HG02571 (cell line): Measurements from ENCODE around the gene KDM6A.
A peak's percentile ranks its signal among the peaks of the same experiment; 100 is the strongest.
"Not testable (repeated sequence)": the region's sequence is repeated elsewhere in the genome, so short reads cannot be mapped to it uniquely, and the experiment has no call there.

Source experiments
- ATAC-seq: cut with Tn5 transposase; IDR thresholded peaks from one replicate; pipeline ENCODE4 v1.9.1; 2021; ENCODE audit warnings: mild to moderate bottlenecking, moderate library complexity; ENCODE audit not compliant: unreplicated experiment

Gene KDM6A

DNA sequence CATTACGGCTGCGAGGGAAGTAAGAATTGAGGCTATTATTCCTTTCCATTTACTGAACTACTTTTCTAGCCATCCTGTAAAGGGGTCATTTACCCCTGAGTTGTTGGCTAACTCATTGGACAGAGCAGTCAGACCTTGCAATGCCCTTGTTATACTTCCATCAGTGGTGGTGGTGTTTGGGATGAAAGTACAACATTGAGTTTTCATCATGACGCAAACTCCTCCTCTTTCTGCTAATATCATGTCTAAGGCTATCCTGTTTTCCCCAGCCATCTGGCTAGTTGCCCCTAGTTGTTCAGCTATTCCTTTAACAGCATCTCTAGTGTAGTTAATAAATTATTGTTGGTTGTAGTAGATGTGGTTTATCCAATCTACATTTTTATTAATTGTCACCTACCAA lies 126.9 kb downstream of the KDM6A start:
- ATAC-seq: not testable (repeated sequence)

- no peak for ATAC-seq
Measured at GRCh38 chrX:45001048-45001447, 128.1 kb downstream of the KDM6A start.

DNA sequence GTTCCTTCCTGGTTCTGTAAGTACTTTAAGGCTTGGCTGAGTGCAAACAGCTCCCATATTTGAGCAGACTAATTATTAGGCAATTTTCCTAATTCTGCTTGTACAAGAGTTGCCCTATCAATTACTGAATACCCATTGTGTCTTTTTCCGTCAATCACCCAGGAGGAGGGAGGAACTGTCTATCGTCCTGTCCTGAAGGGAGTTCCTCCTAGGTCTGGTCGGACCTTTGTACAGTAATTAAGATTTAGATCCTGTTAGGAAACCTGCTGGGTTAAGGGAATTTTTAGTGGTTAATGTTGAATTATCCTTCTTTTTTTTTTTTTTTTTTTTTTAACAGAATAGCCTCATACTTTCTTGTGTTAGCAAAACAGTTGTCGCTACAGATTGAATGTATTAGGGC lies 130.1 kb downstream of the KDM6A start:
- no peak for ATAC-seq

- no peak for ATAC-seq
Measured at GRCh38 chrX:45006002-45006800, 133.2 kb downstream of the KDM6A start.

- ATAC-seq: peak; percentile 70
Measured at GRCh38 chrX:45007598-45007997, 134.6 kb downstream of the KDM6A start.

GRCh38 chrX:45009371-45010000 lies 136.5 kb downstream of the KDM6A start:
- no peak for ATAC-seq

- no peak for ATAC-seq
Measured at GRCh38 chrX:45011131-45011530, 138.1 kb downstream of the KDM6A start.

GRCh38 chrX:45011597-45011996 lies 138.6 kb downstream of the KDM6A start:
- no peak for ATAC-seq

GRCh38 chrX:45017946-45018345 lies 145.0 kb downstream of the KDM6A start:
- ATAC-seq: no peak

DNA sequence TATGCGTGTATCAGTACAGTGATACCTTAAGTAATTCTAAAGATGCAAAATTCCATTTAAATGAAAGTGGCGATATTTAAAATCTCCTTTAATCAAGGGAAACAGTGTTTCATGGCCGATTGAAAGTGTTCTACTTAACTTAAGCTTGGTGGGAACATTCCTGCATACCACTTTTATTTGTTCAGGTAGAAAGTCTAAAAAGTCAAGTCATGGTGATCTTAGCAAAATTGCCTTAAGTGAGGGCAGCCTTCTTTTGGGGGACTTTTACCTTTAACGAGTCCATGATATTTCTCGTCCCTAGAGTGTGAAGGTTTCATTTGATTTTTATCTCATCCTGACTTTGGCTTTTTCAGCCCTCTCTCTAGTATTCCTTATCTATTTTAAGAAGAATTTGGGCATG lies 149.2 kb downstream of the KDM6A start:
- no peak for ATAC-seq

GRCh38 chrX:45024501-45024900 lies 151.5 kb downstream of the KDM6A start:
- ATAC-seq: no peak

GRCh38 chrX:45026036-45026435 lies 153.0 kb downstream of the KDM6A start:
- no peak for ATAC-seq

DNA sequence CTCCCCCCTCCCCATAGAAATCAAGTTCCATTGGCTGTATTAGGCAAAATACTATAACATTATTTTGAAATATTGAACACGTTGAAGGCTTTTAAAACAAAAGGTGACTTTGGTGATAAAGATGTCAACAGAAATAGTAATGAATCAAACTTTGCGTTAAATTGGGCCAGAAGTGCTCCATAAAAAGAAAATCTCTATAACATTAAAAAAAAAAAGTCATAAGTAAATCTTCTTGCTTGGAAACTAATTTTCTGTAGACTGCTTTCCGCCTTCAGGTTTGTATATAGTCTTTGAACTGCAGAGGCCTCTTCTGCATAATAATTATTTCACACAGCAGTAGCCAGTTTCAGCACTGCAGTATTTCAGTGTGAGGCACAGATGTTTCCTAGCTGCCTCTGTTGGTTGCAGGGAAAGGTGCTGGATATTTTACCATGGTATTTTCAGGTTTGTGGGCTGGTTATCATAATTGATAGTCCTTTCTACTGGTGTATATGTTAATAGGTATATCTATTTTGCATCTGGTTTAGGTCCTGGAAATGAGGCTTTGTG lies 158.9 kb downstream of the KDM6A start:
- no peak for ATAC-seq

- ATAC-seq: no peak
Measured at GRCh38 chrX:45035071-45035470, 162.1 kb downstream of the KDM6A start.

DNA sequence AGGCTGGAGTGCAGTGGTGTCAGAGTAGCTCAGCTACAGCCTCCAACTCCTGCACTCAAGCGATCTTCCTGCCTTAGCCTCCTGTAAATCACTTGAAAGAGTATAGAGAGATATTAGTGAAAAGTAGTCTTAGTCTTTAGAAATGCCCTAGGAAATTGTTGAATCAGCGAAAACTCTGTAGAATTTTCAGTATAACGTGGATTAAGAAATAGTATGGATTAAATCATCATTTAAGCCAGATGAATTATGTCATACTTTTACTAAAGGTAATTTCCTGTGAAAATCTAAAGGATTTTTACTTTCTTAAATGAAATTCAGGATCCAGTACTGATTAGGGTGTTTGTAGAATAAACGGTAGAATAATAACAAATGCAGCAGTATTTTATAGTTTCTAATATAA lies 163.2 kb downstream of the KDM6A start:
- ATAC-seq: no peak

- not testable (repeated sequence) for ATAC-seq
Measured at GRCh38 chrX:45040137-45040536, 167.1 kb downstream of the KDM6A start.

DNA sequence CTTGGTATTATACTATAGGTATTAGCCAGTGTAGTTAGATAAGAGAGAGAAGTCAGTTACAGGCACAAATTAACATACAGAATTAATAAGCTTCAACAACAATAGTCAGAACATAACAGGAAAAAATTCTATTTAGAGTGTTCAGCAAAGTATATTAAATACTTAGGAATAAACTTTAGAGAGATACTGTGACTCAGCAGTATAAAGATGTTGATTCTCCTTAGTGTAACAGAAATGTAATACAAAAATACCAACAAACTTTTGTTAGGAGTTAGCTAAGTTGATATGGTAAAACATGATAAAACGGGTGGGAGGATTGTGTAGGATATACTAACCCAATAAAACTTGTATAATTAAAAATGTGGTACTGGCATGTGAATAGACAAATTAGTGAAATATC lies 173.4 kb downstream of the KDM6A start:
- ATAC-seq: no peak

DNA sequence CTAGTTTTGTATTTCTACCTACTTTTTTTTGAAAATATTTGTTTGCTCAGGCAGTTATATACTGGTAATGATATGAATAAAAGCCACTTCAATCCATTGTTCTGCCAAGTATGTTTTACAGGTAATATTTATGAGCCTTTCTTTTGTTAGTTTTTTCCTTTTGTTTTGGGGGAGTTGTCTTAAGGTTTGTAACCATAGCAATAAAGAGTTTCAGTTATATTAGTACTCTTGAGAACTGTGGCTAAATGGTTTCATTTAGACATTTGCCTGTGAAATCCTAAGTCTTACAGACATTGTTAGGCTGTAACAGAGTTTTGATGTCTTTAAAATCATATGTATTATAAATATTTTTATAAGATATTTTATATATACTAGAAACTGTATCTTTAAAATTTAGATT lies 177.6 kb downstream of the KDM6A start:
- ATAC-seq: no peak

DNA sequence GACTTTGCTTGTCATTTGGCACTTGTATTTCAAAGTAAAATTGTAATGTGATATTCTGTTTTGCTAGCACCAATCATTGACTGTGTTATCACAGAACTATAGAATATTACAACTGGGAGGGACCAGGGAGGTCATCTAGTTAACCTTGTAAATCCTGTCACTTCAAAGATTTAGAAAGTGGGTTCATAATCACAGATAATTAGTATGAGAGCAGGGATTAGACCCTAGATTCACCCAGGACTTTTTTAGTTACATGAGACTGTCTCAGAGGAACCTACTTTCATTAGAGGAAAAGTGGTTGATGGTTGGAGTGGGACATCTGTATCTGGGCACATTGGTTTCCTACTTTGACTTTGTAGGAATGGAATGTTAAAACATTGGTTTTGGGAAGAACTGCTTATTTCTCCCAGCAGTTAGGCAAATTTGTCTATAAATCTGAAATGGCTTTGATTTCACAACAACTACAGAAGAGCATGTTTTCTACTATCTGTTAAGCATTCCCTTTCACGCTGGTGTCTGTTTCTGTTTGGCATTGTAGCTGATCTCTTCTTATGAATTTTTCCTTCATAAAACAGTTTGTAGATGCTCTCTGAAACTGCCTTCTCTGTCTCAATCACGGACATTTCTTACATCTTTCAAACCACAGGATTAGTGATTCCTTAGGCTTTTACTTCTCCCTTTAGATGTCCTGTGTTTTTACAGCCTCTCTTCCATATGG lies 183.6 kb downstream of the KDM6A start:
- ATAC-seq: no peak

DNA sequence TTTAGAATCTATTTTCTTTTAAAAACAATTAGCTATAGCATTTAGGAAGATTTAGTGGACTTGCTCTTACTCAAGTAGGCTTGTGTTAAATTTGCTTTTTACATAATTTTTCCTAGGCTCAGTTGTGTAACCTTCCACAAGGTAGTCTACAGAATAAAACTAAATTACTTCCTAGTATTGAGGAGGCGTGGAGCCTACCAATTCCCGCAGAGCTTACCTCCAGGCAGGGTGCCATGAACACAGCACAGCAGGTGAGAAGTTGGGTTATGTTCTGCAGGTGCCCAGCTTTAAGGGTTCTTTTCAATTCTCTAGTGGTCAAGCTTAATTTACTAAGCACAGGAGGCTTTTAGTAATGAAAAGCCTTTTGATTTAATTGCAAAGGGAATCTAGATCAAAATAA lies 186.9 kb downstream of the KDM6A start:
- not testable (repeated sequence) for ATAC-seq

DNA sequence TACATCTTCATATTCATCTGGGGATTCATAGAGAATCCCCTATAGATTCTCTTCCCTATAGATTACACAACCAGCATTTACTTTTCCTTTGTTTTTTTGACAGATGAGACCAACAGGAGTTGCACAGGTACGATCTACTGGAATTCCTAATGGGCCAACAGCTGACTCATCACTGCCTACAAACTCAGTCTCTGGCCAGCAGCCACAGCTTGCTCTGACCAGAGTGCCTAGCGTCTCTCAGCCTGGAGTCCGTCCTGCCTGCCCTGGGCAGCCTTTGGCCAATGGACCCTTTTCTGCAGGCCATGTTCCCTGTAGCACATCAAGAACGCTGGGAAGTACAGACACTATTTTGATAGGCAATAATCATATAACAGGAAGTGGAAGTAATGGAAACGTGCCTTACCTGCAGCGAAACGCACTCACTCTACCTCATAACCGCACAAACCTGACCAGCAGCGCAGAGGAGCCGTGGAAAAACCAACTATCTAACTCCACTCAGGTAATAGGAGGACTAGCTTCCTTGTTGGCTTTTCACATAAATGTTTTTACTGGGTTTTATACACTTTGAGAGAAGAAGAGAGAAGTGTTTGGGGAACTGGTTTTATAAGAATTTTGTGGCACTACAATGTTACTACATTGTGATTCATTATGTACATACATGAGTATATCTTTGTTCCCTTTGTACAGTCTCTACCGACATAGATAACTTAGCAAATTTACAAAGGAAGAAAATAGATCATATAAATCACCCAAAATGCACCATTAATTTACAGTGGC lies 190.5 kb downstream of the KDM6A start:
- no peak for ATAC-seq
